Eye (tissue), 1 donor: Measurements from ENCODE around the gene PRKG1.
"Not testable (repeated sequence)": the region's sequence is repeated elsewhere in the genome, so short reads cannot be mapped to it uniquely, and the experiment has no call there.

Source experiments
- DNase-seq: peaks from one replicate; pipeline ENCODE4 v3.0.0-alpha.2; 2015

PRKG1 gene

DNA sequence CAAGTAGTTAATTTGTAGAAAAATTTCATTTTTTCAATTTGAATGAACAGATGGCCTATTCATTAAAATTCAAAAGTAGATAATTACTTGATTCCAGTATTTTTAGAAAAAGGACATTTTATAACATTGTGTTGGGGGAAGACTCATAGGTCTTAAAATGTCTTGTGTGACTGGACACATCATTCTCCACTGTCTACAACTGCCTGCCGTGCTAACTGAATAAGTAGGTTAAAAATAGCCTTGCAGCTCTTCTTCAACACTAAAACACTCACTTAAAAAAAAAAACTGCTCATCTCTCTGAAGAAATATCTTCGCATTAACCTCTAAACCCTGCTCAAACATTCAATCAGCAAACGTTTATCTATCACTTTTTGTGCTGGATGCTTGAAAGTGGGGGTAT is 371.3 kb downstream of the PRKG1 start:
- DNase-seq = no peak

DNA sequence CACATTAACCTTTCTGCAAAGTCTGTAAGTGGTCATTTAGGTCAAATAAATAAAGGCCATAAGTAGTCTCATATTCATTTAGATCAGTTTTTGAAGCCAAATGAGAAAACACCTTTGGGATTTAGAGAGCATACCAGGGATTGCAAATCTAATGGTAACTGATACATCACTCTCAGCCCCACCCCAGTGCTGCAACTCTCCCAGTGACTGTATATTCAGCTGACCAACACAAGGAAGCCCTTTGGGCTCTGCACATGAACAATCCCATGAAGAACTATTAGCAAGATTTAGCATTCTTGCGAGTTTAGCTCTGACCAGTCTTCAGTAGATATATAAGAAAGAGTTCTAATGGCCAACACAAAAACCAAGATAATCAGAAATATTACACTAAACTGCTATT is 372.8 kb downstream of the PRKG1 start:
- no peak for DNase-seq

- DNase-seq = not testable (repeated sequence)
Observed at GRCh38 chr10:51455762-51456161, 381.5 kb downstream of the PRKG1 start.

- DNase-seq = no peak
Observed at GRCh38 chr10:51459476-51459875, 385.2 kb downstream of the PRKG1 start.

DNA sequence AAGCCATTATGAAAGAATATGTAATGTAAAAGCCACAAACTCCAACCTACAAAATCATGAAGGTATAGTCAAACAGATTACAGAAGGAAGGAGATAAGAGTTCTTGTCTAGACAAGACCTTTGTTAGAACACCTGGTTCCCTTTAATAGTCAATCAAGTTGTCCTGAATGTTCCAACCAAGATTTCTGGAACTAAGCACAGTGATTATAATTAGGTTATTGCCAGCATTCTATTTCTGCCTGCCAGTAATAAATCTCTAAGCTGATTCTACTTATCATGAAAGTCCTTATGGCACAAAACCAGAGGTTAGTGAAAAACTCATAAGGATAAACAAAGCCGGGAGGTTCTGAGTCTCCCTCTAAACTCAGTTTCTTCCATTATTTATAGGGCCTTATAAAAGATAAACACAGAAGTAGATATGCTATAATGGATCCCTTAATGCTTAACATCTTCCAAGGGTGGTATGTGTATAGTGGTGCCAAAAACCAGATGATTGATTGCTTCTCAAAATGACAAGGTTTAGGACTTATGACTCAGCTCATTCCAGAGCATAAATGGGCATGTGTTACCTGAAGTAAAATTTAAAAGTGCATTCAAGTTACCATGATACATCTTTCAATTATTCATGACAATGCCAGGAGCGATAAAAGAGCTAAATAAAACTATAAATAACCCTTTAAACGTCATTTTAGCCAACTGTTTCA is 387.9 kb downstream of the PRKG1 start:
- DNase-seq = no peak

- DNase-seq = no peak
Observed at GRCh38 chr10:51468424-51468823, 394.1 kb downstream of the PRKG1 start.

DNA sequence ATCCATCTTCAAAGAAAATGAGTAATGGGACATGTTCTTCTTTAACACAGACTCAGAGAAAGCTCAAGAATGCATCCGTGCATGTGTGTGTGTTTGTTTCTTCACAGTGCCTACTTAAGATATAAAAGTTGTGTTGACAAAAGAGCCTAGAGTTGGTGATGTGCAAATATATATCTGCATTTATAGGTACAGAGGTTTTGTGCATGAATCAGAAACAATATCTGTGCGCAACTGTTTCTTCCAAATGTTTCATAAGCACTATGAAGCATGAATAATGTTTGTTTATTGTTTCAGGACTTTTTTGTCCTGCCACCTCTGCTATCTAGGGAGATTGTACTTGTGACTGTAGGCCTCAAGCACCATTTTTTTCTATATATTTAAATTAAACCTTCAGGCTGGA is 395.4 kb downstream of the PRKG1 start:
- DNase-seq = no peak

- DNase-seq = no peak
Observed at GRCh38 chr10:51471271-51471670, 397.0 kb downstream of the PRKG1 start.

DNA sequence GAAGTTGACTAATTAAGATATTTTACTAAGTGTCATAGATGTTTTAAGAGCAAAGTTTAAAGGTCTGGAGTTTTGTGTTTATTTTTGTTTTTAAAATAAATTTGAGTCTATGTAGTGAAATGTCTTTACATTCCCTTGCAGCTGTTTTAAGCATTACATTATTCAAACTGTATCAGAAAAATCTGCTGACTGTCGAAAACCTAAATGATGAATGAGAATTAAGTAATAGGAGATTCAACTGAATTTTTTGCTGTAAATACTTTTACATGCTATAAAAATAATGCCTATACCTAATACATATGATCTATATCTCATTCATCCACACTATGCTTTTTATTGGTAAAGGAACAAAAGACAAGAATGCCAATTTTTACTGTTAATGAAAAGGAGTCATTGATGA is 397.9 kb downstream of the PRKG1 start:
- no peak for DNase-seq

GRCh38 chr10:51479711-51480110 is 405.4 kb downstream of the PRKG1 start:
- no peak for DNase-seq

DNA sequence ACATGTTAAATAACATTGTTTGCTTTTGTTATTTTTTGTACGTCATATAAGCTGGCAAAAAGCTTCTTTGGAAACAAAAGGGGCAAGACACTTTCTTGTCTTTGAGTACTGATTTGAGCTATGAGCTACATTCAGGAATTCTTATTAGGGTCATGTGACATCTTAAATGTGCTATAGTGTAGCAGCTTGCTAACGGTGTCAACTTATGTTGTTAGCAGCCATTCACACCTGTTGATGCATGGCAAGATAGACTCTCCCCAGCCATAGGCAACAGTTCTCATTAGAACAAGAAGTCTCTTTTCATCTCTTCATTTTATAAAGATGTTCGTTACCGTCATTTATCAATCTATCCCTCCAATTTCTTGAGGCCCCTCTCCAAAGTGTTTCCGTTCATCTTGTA is 411.4 kb downstream of the PRKG1 start:
- DNase-seq = no peak

- DNase-seq = no peak
Observed at GRCh38 chr10:51487576-51487975, 413.3 kb downstream of the PRKG1 start.

GRCh38 chr10:51488766-51489408 is 414.6 kb downstream of the PRKG1 start:
- DNase-seq = no peak

- no peak for DNase-seq
Observed at GRCh38 chr10:51498424-51498823, 424.1 kb downstream of the PRKG1 start.

DNA sequence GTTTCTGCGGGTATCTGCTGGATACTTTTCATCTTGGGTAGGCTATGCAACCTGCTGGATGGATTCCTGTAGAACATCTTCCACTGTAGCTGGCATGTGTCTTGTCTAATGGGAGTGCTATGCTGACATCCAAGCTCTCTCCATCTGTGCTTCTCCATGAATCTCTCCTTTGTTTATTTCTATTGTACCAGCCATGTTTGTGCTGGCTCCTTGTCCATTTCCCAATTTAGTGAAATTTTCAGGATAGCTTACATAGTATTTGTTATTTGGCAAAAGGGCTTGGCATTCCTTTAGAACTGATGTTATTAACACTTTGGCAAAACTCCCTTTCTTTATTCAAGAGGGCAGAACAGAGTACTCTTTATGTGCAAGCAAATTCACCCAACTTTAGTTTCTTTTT is 427.1 kb downstream of the PRKG1 start:
- DNase-seq = no peak

DNA sequence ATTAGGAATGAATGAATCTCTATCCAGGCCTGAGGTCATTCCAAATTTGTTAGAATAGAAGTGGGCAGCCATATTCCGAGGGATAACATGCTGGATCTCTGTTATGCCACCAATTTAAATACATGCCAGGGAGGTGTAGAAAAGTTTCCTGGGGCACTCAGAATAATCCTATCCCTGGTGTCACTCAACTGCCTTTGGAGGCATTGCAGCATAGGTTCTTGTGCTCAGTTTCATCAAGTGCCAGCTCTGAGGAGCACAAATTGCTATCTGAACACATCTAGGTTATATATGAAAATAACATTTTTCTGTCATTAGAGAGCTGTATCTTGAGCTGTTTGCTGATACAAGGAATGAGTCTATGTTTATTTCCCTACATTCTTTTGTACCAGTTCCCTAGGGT is 427.8 kb downstream of the PRKG1 start:
- no peak for DNase-seq

DNA sequence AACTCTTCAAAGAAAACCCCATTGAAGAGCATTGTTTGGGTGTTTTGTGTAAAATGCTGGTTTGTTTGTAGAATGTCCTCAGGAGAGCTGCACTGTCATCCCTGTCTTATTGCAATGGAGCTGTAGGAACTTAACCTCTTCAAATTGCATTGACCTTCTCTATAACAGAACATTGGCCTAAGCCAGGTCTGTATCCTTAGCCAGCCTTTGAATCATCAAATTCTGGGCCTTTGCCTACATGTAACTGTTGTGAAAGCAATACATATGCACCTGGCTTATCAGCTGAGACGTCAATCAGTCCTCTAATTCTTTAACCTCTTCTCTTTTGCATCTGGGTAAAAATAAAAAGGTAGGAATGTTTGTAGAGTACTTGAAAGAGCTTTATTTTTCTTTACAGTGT is 429.1 kb downstream of the PRKG1 start:
- DNase-seq = no peak

DNA sequence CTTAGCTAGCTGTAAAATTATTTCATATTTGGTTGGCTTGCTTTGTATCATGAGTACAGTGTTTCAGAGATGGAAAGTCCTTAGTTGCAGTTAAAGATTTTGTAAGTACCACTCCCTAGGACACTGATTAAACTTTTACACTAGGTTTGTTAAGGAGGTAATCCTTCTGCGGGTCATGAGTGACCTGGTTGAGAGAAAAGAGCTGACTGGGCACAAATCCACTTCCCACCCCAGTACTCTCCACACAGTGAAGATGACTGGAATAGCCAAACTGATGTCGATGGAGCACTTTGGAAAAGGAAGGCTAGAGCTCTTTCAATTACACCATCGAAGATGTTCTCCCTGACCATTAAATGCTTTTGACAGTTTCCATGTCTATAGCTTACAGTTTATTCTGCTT is 433.2 kb downstream of the PRKG1 start:
- DNase-seq = no peak

DNA sequence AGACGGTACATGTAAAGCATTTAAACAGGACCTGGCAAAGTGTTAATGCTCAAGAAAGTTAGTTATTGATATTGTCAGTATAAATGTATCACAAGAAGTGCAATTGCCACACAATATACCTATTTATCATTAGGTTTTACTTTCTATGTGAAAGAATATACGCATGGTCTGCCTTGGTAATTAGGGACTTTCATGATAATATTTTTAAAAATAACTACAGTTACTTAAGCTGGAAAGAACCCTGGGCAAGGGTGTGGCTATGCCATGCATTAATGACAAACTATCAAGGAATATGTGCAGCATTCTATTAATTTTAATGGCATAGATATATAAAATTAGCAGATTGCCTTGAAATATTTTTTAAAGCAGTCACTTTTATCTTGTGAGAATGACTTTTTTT is 433.9 kb downstream of the PRKG1 start:
- no peak for DNase-seq

DNA sequence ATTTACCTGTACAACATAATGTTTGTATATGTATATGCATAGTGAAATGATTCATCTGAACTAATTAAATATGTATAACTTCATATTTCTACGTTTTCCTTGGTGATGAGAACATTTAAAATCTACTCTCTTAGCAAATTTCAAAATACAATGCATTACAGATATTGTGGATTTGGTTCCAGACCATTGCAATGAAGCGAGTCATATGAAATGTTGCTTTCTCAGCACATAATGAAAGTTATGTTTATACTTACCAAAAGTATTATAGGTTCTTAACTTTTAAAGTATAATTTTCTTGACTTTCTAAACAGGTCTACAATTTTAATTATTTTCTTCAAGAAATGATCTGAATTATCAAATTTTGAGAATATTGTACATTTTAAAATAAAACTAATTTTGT is 435.9 kb downstream of the PRKG1 start:
- no peak for DNase-seq

DNA sequence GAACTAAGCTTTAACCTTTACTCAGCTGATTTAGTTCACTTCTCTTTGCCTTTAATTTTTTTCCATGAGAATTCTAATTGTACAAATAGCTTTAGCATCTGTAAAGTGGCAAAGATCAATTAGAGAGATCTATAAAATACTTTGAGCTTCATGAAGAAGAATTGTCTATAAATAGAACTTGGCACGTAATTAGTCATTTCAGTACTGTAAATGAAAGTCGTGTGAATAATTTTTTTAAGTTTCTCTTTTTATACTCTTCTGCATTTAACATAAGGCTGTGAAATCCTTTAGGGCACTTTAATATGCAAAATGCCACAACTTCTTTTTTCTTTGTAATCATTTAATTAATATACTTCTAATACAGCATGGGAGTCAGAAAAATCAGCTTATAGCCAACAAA is 447.3 kb downstream of the PRKG1 start:
- DNase-seq = no peak

- no peak for DNase-seq
Observed at GRCh38 chr10:51522858-51523257, 448.6 kb downstream of the PRKG1 start.

DNA sequence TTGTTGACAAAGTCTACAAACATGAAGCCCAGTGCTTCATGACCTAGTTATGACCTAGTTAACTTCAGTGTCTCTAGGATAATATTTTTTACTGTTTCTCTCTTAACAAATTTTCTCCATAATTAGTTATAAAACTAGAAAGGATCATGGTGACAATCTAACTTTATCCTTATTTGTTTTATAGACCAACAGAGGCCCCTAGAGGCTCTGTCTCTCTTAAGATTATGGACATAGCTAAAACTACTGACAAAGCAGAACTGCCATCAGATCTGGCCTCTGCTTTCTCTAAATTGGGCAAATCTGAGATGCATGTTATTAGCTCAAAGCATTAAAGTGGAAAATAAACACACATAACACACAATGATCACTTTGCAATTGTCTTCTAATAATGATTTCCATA is 449.2 kb downstream of the PRKG1 start:
- no peak for DNase-seq

- DNase-seq = no peak
Observed at GRCh38 chr10:51524041-51524440, 449.8 kb downstream of the PRKG1 start.
